ENCODE measurements around the gene TAF6.
A peak's percentile ranks its signal among the peaks of the same experiment; 100 is the strongest.

Gene TAF6

DNA sequence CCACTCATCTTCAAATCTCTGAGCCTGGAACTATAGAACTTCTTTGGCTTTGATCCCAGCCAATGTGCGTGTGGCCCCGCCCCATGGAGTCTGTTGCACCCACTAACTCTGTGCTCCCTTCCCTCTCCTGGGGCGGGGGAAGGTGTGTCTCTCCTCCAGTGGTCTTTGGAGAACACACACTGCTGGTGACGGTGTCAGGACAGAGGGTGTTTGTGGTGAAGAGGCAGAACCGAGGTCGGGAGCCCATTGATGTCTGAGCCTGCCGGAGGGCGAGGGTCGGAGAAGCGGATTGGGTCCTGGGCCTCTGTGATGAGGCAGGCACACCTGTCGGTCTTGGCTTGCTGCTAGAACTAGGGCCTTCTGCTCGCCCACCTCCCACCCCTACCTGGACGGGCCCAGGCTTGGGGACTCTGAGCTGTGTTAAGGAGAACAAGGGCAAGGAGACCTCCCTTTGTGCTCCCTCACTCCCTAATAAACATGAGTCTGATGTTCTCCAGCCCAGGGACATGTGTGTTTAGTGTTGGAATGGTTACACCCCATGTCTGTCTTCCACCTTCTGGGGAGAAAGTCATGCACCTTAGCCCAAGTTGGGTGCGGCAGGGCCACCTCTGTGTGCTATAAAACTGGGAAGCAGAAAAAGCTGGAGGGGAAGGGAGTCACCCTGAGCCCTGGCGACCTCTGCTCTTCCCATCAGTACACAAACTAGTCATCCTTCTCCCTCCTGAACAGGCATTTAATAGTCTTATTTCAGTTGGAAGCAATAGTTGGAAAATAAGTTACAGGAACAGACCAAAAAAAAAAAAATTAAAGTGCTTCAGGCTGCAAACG lies 34.8 kb upstream of the TAF6 start:
- Histone ChIP-seq H3K9ac (ENCODE audit: low read length) (no peak overlapping the region), H4K20me1 (ENCODE audit: low read depth, low read length) (no peaks in the 10 kb centered on the region), H2AFZ (ENCODE audit: low read depth, low read length, severe bottlenecking) (no peak overlapping the region), H3K4me2 (ENCODE audit: low read depth, low read length, poor library complexity, severe bottlenecking) (no peak overlapping the region), H3F3A (ENCODE audit: insufficient read depth) (peaks cover 53% of the 10 kb centered on the region), H3K27me3 (ENCODE audit: low read length) (no peaks in the 10 kb centered on the region), H3K79me2 (ENCODE audit: insufficient read depth, low read length) (peaks cover 33% of the 10 kb centered on the region), H3K9me3 (ENCODE audit: insufficient read depth, low read length) (no peaks in the 10 kb centered on the region), H3K4me3 (ENCODE audit: insufficient read depth, low read length, poor library complexity, severe bottlenecking) (no peak overlapping the region), H3K36me3 (ENCODE audit: low read length) (no peaks in the 10 kb centered on the region), H3K27ac (ENCODE audit: low read depth, low read length) (0 out of 2 replicates have a peak overlapping the region, but pooled peaks have one; percentile 11), H3K9me2 (replicated peaks; ENCODE audit: insufficient read depth, low read length) (no peaks in the 10 kb centered on the region)
- TF ChIP-seq, protein P1, sequence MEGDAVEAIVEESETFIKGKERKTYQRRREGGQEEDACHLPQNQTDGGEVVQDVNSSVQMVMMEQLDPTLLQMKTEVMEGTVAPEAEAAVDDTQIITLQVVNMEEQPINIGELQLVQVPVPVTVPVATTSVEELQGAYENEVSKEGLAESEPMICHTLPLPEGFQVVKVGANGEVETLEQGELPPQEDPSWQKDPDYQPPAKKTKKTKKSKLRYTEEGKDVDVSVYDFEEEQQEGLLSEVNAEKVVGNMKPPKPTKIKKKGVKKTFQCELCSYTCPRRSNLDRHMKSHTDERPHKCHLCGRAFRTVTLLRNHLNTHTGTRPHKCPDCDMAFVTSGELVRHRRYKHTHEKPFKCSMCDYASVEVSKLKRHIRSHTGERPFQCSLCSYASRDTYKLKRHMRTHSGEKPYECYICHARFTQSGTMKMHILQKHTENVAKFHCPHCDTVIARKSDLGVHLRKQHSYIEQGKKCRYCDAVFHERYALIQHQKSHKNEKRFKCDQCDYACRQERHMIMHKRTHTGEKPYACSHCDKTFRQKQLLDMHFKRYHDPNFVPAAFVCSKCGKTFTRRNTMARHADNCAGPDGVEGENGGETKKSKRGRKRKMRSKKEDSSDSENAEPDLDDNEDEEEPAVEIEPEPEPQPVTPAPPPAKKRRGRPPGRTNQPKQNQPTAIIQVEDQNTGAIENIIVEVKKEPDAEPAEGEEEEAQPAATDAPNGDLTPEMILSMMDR (IDR thresholded peaks at IDR 0.05; ENCODE audit: insufficient read depth, low read length, poor library complexity, severe bottlenecking), result no peak
- TF ChIP-seq EZH2phosphoT487 (conservative IDR thresholded peaks at IDR 0.05; ENCODE audit: low read length), result no peak

DNA sequence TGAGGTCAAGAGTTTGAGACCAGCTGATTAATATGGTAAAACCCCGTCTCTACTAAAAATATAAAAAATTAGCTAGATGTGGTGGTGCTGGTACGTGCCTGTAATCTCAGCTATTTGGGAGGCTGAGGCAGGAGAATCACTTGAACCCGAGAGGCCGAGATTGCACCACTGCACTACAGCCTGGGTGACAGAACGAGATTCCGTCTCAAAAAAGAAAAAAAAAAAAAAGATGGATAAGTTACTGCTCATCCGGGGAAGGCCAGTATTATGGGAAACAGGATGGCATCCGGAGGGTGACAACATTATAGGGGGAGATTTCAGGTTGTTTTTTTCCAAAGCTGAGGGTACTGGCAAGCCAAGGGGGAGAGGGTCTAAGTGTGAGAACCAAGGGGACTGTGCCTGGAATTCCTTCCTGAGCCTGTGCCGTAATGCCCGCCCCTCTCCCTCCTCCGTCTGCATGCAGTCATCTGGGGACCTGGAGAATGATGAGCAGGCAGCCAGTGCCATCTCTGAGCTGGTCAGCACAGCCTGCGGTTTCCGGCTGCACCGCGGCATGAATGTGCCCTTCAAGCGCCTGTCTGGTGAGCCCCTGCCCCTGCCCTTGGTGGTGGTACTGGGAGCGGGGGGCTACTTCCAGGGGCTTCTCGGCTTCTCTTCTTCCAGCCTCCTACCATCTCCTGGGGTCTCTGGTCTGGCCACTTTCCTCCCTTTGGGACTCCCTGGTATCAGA lies 33.9 kb upstream of the TAF6 start:
- TF ChIP-seq, protein P1 (IDR thresholded peaks at IDR 0.05; ENCODE audit: insufficient read depth, low read length, poor library complexity, severe bottlenecking), result no peak
- TF ChIP-seq EZH2phosphoT487 (conservative IDR thresholded peaks at IDR 0.05; ENCODE audit: low read length), result no peak
- peaks cover 53% of the 10 kb centered on the region for H3F3A ChIP-seq (ENCODE audit: insufficient read depth)
- H3K27me3 ChIP-seq (ENCODE audit: low read length), result no peaks in the 10 kb centered on the region
- no peaks in the 10 kb centered on the region for H3K36me3 ChIP-seq (ENCODE audit: low read length)
- no peak overlapping the region for H2AFZ ChIP-seq (ENCODE audit: low read depth, low read length, severe bottlenecking)
- H4K20me1 ChIP-seq (ENCODE audit: low read depth, low read length), result no peaks in the 10 kb centered on the region
- peaks cover 30% of the 10 kb centered on the region for H3K79me2 ChIP-seq (ENCODE audit: insufficient read depth, low read length)
- no peaks in the 10 kb centered on the region for H3K9me2 ChIP-seq (replicated peaks; ENCODE audit: insufficient read depth, low read length)
- no peak overlapping the region for H3K4me3 ChIP-seq (ENCODE audit: insufficient read depth, low read length, poor library complexity, severe bottlenecking)
- H3K4me2 ChIP-seq (ENCODE audit: low read depth, low read length, poor library complexity, severe bottlenecking), result no peak overlapping the region
- peak overlapping the region; percentile 32 for H3K27ac ChIP-seq (ENCODE audit: low read depth, low read length)
- no peak overlapping the region for H3K9ac ChIP-seq (ENCODE audit: low read length)
- H3K9me3 ChIP-seq (ENCODE audit: insufficient read depth, low read length), result no peaks in the 10 kb centered on the region

DNA sequence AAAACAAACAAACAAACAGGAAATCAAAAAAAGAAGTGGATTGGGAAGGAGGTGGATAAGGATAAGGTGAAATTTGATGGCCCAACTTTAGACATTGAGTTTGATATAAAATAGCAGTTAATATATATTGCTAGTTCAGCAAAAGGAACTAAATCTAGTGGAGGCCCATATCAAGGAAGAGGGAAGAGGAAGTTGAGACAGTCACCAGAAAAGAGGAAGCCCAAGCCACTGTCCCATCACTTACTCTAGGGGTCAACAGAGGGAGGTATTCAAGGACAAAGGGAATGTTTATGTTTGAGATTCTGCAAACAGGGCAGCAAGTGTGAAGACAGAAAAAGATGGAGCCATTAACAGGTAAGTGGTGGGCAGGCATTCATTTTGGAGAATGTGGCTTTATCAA lies 33.2 kb upstream of the TAF6 start:
- Histone ChIP-seq H3K27ac (ENCODE audit: low read depth, low read length) (peak overlapping the region; percentile 32), H3K4me2 (ENCODE audit: low read depth, low read length, poor library complexity, severe bottlenecking) (peak overlapping the region; percentile 25)

More for the DNA sequence above, 33.2 kb upstream of the TAF6 start:
- no peaks in the 10 kb centered on the region for H3K9me2 ChIP-seq (replicated peaks; ENCODE audit: insufficient read depth, low read length)
- no peak overlapping the region for H2AFZ ChIP-seq (ENCODE audit: low read depth, low read length, severe bottlenecking)
- H3K27me3 ChIP-seq (ENCODE audit: low read length), result no peaks in the 10 kb centered on the region
- TF ChIP-seq, protein P1 (IDR thresholded peaks at IDR 0.05; ENCODE audit: insufficient read depth, low read length, poor library complexity, severe bottlenecking), result no peak
- TF ChIP-seq EZH2phosphoT487 (conservative IDR thresholded peaks at IDR 0.05; ENCODE audit: low read length), result no peak
- H3K4me3 ChIP-seq (ENCODE audit: insufficient read depth, low read length, poor library complexity, severe bottlenecking), result no peak overlapping the region
- H3F3A ChIP-seq (ENCODE audit: insufficient read depth), result peaks cover 50% of the 10 kb centered on the region
- no peaks in the 10 kb centered on the region for H4K20me1 ChIP-seq (ENCODE audit: low read depth, low read length)
- H3K9ac ChIP-seq (ENCODE audit: low read length), result no peak overlapping the region
- peaks cover 23% of the 10 kb centered on the region for H3K79me2 ChIP-seq (ENCODE audit: insufficient read depth, low read length)
- H3K9me3 ChIP-seq (ENCODE audit: insufficient read depth, low read length), result no peaks in the 10 kb centered on the region
- no peaks in the 10 kb centered on the region for H3K36me3 ChIP-seq (ENCODE audit: low read length)
